GM23338 (cell line): ENCODE measurements around the gene ATF4. TPM values are rescaled to one million over a fixed set of nuclear protein-coding genes. Genes with fewer than 3 reads are reported as not detected.

ENCODE experiments used
- ATAC-seq: fragments of 200-7000 bp; cut with Tn5 transposase; 3 replicates; pipeline ENCODE4 v1.9.1; 2020
- DNase-seq: peaks from one replicate; pipeline ENCODE4 v3.0.0-alpha.2; 2015; ENCODE audit warnings: low spot score
- H2AFZ ChIP-seq: fragments of 200-600 bp; sonication (generic); 2 replicates; pipeline ENCODE4 v1.8.0; 2016; ENCODE audit warnings: antibody characterized with exemption, mild to moderate bottlenecking, moderate library complexity
- H3F3A ChIP-seq: fragments of 200-600 bp; sonication (generic); replicated peaks from 2 replicates; pipeline ENCODE4 v1.8.0; 2017; ENCODE audit warnings: antibody characterized with exemption, mixed run types, low read depth
- H3K27ac ChIP-seq: fragments of 200-600 bp; sonication (generic); 2 replicates; pipeline ENCODE4 v1.6.1; 2016; ENCODE audit warnings: low read depth
- H3K27me3 ChIP-seq: fragments of 200-600 bp; sonication (generic); 2 replicates; pipeline ENCODE4 v1.8.0; 2016; ENCODE audit warnings: mild to moderate bottlenecking, mixed run types, moderate library complexity; ENCODE audit not compliant: insufficient read depth
- H3K36me3 ChIP-seq: fragments of 200-600 bp; sonication (generic); 2 replicates; pipeline ENCODE4 v1.8.0; 2016; ENCODE audit warnings: mild to moderate bottlenecking; ENCODE audit not compliant: insufficient read depth
- H3K4me1 ChIP-seq: fragments of 200-600 bp; sonication (generic); 2 replicates; pipeline ENCODE4 v1.8.0; 2016; ENCODE audit warnings: mild to moderate bottlenecking, moderate library complexity; ENCODE audit not compliant: insufficient read depth
- H3K4me2 ChIP-seq: fragments of 200-600 bp; sonication (generic); 2 replicates; pipeline ENCODE4 v1.7.1; 2017; ENCODE audit warnings: mixed run types
- H3K4me3 ChIP-seq: fragments of 200-600 bp; sonication (generic); 2 replicates; pipeline ENCODE4 v1.6.1; 2016; ENCODE audit warnings: mixed run types
- H3K79me2 ChIP-seq: fragments of 200-600 bp; sonication (generic); replicated peaks from 2 replicates; pipeline ENCODE4 v1.8.0; 2017; ENCODE audit warnings: mild to moderate bottlenecking; ENCODE audit not compliant: insufficient read depth
- H3K9me2 ChIP-seq: fragments of 200-600 bp; sonication (generic); 2 replicates; pipeline ENCODE4 v1.8.0; 2017; ENCODE audit not compliant: insufficient read depth
- H4K20me1 ChIP-seq: fragments of 200-600 bp; sonication (generic); replicated peaks from 2 replicates; pipeline ENCODE4 v1.8.0; 2017; ENCODE audit warnings: mild to moderate bottlenecking; ENCODE audit not compliant: insufficient read depth
- H3K27ac Mint-ChIP-seq: 2 replicates; pipeline ENCODE4 v1.8.0; 2020; ENCODE audit warnings: inconsistent platforms, mild to moderate bottlenecking, moderate library complexity, mixed read lengths
- H3K27me3 Mint-ChIP-seq: 3 replicates; pipeline ENCODE4 v1.8.0; 2022; ENCODE audit warnings: low read depth, mild to moderate bottlenecking, moderate library complexity, mixed read lengths, inconsistent platforms; ENCODE audit not compliant: insufficient read depth, poor library complexity
- H3K36me3 Mint-ChIP-seq: 3 replicates; pipeline ENCODE4 v1.8.0; 2021; ENCODE audit warnings: low read depth, mild to moderate bottlenecking, inconsistent platforms, moderate library complexity, mixed read lengths
- H3K4me1 Mint-ChIP-seq: 3 replicates; pipeline ENCODE4 v1.8.0; 2020; ENCODE audit warnings: mild to moderate bottlenecking, inconsistent platforms, mixed read lengths
- H3K4me3 Mint-ChIP-seq: 3 replicates; pipeline ENCODE4 v1.8.0; 2021; ENCODE audit warnings: moderate library complexity, mild to moderate bottlenecking, inconsistent platforms, mixed read lengths
- H3K9me3 Mint-ChIP-seq: 3 replicates; pipeline ENCODE4 v1.8.0; 2020; ENCODE audit warnings: moderate library complexity, mild to moderate bottlenecking, inconsistent platforms, mixed read lengths
- CREB1 ChIP-seq: fragments of 250-450 bp; sonication (Bioruptor Pico); IDR thresholded peaks from 2 replicates; pipeline ENCODE4 v1.5.0; 2020; ENCODE audit warnings: low read depth, mild to moderate bottlenecking, moderate library complexity
- CTCF ChIP-seq, 2 experiments: fragments of 200-600 bp in 1 of 2; sonication (generic) in 1 of 2; conservative IDR thresholded peaks; 2 replicates each; pipeline versions ENCODE4 v1.5.1 to v1.6.1; 2016 to 2017; ENCODE audit warnings: antibody characterized with exemption in 2 of 2, low read depth in 2 of 2, mild to moderate bottlenecking in 2 of 2, moderate library complexity in 1 of 2
- REST ChIP-seq: IDR thresholded peaks from one replicate; pipeline ENCODE4 v1.6.1; 2018; ENCODE audit warnings: antibody characterized with exemption; ENCODE audit not compliant: unreplicated experiment
- ZNF331 ChIP-seq: fragments of 250-450 bp; sonication (Bioruptor Pico); IDR thresholded peaks from 2 replicates; pipeline ENCODE4 v1.5.0; 2020; ENCODE audit warnings: low read depth, mild to moderate bottlenecking, moderate library complexity
- ZNF462 ChIP-seq: fragments of 250-450 bp; sonication (Bioruptor Pico); IDR thresholded peaks from 2 replicates; pipeline ENCODE4 v1.5.0; 2020; ENCODE audit warnings: mild to moderate bottlenecking, moderate library complexity
- polyA plus RNA-seq: library from polyadenylated mRNA; unstranded; fragments of >200 nt; fragmentation: Nextera tagmentation; extraction: Ambion mirVana; gene quantifications from 2 replicates; pipeline ENCODE4 v1.2.1, GENCODE V29; 2016
- total RNA-seq: library from RNA; depleted of rRNA; stranded (reverse); fragments of >200 nt; shearing (Covaris generic); gene quantifications from 2 replicates; pipeline ENCODE4 v1.2.3, GENCODE V29; 2014
- TF ChIP-seq, protein P1 (sequence below): IDR thresholded peaks from 2 replicates; pipeline ENCODE4 v1.6.1; 2016; ENCODE audit warnings: antibody characterized with exemption

Gene ATF4
- total and polyA plus RNA-seq, 2 experiments from 2014 or later = 446 to 553 TPM

DNA sequence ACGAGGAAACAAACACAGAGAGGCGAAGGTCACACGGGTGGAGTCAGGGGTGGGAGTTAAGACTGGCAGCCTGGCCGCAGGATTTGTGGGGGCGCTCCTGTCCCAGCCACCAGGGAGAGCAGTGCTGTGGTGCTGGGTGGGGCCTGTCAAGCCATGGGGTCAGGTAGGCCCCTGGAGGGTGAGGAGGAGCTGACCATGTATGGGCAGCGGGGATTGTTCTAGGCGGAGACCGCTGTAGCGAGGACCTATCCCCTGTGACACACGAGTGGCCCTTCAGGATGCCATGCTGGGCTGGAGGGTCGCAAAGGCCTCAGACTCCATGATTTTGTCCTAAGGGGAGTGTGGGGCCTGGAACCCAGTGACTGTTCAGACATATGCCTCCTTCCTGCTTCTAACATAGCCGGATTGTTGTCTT lies 13.7 kb downstream of the ATF4 start:
- peak overlapping the region; percentile 87 for H3K4me2 ChIP-seq
- H3K27ac Mint-ChIP-seq = no peak overlapping the region; the same call in 1 of the 2 replicates

More for the DNA sequence above, 13.7 kb downstream of the ATF4 start:
- no peak; the same call in 2 of the 3 replicates for ATAC-seq
- Mint-ChIP-seq H3K9me3 (no peaks in the 10 kb centered on the region), H3K4me3 (peak overlapping the region; percentile 47; the same call in 2 of the 3 replicates), H3K4me1 (peaks cover 65% of the 10 kb centered on the region), H3K27me3 (peaks cover 39% of the 10 kb centered on the region), H3K36me3 (peaks cover 22% of the 10 kb centered on the region)
- peak overlapping the region; percentile 74 for H3K27ac ChIP-seq
- TF ChIP-seq REST (no peak), ZNF331 (CRISPR knock-in tag) (no peak), CTCF (conservative IDR thresholded peaks at IDR 0.05; ENCODE audit: low read depth in 2 of 2) (peak; percentile 21 to 42; a peak in 3 of 4 replicates), ZNF462 (no peak), CREB1 (CRISPR knock-in tag) (no peak)
- TF ChIP-seq, protein P1, sequence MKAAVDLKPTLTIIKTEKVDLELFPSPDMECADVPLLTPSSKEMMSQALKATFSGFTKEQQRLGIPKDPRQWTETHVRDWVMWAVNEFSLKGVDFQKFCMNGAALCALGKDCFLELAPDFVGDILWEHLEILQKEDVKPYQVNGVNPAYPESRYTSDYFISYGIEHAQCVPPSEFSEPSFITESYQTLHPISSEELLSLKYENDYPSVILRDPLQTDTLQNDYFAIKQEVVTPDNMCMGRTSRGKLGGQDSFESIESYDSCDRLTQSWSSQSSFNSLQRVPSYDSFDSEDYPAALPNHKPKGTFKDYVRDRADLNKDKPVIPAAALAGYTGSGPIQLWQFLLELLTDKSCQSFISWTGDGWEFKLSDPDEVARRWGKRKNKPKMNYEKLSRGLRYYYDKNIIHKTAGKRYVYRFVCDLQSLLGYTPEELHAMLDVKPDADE = no peak
- H2AFZ ChIP-seq = peak overlapping the region; percentile 90
- H3K4me3 ChIP-seq = peak overlapping the region; percentile 53
- peaks cover 20% of the 10 kb centered on the region for H4K20me1 ChIP-seq
- H3K36me3 ChIP-seq = peaks cover 5% of the 10 kb centered on the region; the same call in 1 of the 2 replicates
- H3F3A ChIP-seq = peaks cover 32% of the 10 kb centered on the region
- no peaks in the 10 kb centered on the region for H3K27me3 ChIP-seq
- H3K79me2 ChIP-seq = peaks cover 21% of the 10 kb centered on the region
- H3K4me1 ChIP-seq = peaks cover 47% of the 10 kb centered on the region
- peak; percentile 43 for DNase-seq
- H3K9me2 ChIP-seq = no peaks in the 10 kb centered on the region
